Erythroblast (primary cell): Measurements from ENCODE around the gene MAPK12.

Experiments used
- GATA1 ChIP-seq: IDR thresholded peaks from 2 replicates; pipeline ENCODE4 v1.6.1; 2011; ENCODE audit warnings: low read depth, mild to moderate bottlenecking, control low read depth, low read length, moderate library complexity
- POLR2A ChIP-seq: IDR thresholded peaks from 2 replicates; pipeline ENCODE4 v1.6.1; 2011; ENCODE audit warnings: mild to moderate bottlenecking, low read length

- TF ChIP-seq POLR2A, result no peak
- no peak for TF ChIP-seq GATA1
Measured at GRCh38 chr22:50281384-50281760, 19.9 kb upstream of the MAPK12 start.
